Measurements from ENCODE around the gene ERC1.
"Not testable (repeated sequence)": the region's sequence is repeated elsewhere in the genome, so short reads cannot be mapped to it uniquely, and the experiment has no call there.

ERC1 gene

DNA sequence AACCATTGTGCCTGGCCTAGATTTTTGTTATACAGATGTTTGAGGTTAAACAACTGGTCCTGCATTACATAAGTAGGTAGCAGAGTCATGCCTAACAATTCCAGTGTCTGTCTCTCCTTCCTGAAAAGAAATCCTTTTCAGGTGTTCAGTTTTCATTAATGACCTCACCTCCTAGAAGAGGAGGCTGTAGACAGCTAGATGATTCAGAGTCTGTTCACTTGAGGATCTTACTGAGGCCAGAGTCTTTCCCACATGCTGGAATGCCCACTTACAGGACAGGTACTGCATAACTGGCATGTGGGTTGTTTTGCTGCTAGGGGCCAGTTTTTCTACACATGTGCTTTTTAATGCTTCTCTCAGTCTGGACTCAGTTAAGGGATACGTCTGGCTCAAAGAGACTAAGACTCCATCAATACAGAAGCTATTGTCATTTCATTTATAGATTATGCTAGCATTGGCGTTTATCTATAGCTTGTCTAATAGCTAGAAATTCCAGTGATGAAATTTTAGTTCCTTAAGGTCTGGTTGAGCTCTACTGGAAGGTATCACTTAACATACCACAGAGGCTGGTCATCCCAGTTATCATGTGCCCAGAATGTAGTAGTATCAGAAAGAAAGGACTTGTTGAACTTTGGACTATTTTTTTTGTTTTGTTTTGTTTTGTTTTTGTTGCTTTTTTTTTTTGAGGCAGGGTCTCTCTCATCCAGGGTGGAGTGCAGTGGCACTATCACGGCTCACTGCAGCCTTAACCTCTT, 206.4 kb downstream of the ERC1 start:
- peak; percentile 58 for DNase-seq

DNA sequence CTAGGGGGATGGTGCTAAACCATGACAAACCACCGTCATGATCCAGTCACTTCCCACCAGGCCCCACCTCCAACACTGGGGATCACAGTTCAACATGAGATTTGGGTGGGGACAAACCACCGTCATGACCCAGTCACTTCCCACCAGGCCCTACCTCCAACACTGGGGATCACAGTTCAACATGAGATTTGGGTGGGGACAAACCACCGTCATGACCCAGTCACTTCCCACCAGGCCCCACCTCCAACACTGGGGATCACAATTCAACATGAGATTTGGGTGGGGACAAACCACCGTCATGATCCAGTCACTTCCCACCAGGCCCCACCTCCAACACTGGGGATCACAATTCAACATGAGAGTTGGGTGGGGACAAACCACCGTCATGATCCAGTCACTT, 207.8 kb downstream of the ERC1 start:
- not testable (repeated sequence) for DNase-seq

DNA sequence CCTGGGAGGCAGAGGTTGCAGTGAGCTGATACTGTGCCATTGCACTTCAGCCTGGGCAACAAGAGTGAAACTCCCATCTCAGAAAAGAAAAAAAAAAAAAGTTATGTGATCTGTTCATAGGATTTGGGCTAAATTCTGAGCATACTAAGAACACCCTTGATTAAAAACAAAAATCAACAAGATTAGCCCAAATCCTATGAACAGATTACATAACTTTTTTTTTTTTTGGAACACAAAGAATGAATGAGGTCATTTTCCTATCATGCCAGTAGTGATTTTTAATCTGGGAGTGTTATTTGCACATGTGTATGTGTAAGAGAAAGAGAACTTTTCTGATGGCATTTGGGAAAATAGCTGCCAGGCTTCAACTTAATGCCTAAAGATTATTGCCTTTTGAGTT, 208.7 kb downstream of the ERC1 start:
- no peak for DNase-seq

DNA sequence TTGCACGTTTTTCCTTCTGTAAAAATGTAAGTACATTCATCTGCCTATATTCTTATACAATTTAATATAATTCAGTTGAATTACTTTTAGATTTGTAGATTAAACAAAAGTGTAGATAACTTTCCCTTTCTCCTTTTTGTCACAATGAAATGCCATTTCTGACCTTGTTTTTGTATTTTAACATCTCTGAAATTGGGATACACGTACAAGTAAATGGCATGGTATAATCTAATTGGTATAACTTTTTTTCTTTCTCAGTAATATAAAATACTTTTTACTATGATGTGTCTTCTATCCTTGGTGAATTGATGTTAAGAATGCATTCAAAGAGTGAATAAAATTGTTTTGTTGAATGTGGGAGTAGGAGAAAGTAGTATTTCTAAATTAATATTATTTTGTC, 210.0 kb downstream of the ERC1 start:
- no peak for DNase-seq

DNA sequence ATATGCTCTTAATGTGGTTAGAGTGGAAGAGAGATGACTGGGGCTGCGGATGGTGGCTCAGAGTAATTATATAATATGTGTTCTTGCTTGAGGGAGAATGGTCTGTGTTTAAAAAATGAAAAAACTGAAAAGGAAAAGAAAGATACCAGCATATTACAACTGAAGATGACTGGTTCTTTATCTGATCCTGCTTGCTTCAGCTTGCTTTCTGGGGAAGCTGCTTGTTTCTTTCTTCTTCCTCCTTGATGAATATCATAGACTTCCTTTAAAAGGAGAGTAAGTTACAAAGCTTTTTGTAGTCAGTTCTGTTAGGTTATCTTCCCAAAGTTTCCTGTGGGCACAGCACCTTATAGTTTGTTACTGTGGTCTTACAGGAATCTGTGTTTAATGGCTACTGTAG, 210.9 kb downstream of the ERC1 start:
- DNase-seq = no peak

DNA sequence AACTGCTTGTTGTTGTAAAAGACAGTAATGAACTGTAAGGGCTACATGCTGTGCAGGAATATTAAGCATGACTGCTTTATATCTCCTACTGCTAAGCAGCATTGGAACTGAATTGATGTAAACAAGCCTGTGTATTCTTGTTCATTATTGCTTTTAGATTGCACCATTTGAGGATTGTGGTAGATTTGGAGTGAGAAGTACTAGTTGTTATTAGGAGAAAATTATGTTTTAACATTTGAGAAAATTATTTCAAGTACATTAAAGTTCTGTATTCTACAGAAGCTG, 212.7 kb downstream of the ERC1 start:
- DNase-seq = no peak

DNA sequence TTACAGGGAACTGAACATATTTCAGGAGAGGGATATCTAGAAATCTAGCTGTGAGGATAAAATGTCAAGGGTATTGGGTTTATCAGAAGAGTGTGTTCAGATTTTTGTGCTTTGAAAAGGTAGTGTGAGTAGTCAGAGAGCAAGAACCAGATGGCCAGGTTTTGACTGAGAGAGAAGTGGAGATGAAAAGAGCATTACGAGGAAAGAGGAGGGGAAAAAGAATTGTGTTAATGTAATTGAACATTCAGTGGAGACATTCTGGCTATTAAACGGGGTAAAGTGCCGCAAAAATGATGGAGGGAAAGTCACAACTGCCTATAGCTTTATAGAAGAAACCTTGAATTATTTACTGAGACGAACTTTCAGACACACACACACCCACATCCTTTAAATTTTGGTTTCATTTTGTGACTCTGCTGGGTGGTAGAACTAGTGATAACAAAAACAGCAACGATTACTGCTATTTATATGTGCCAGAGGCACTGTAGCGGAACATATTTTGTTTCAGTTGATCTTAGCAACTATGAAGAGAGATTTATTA, 213.6 kb downstream of the ERC1 start:
- DNase-seq = no peak

DNA sequence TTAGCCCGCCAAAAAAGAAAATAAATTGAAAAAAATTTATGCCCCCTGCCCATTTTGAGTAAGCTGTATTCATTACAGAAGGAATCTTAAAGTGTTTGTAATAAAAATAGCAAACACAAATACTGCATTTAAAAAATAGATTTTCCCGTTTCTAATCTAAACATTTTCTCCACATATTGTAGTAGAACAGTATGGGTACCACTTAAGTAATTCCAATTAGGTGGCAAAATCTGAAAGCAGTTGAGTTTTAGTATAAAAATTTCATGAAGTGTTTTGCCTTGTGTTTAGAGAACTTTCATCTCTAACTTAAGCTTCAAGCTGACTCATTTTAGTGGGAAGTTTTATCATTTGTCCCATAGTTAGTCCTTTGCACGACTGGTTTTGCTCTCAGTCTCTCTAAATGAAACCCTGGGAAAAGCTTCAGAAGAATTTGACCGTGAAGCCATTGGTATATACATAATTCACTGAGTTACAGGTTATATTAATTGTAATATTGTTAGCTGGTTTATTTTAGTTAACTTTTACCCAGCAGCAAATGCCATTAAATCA, 214.6 kb downstream of the ERC1 start:
- no peak for DNase-seq

DNA sequence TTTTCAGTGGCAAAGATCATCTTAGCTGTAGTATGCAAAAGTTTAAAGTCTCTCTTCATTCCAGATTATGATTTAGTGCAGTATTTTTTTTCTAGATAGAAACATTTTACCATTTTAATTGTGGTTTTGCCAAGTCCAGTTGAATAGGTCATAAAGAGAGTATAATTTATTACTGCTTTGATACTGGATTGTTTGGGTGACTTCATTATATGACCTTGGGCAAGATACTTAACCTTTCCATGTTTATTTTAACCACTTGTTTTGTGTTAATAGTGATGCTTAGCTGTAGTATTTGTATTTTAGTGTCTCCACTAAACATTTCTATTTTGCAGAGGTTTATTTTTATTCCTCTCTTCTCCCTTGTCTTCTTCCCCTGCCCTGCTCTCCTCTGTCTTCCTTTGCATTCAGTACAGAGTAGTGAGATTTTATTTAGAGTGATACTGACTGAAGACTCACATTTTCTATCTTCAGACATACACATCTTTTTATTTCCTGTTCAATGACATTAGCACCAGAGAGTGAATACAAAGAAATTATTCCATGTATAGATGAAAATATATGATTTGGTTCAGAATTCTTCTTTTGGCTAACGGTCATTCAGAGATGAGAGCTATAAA, 215.2 kb downstream of the ERC1 start:
- no peak for DNase-seq

DNA sequence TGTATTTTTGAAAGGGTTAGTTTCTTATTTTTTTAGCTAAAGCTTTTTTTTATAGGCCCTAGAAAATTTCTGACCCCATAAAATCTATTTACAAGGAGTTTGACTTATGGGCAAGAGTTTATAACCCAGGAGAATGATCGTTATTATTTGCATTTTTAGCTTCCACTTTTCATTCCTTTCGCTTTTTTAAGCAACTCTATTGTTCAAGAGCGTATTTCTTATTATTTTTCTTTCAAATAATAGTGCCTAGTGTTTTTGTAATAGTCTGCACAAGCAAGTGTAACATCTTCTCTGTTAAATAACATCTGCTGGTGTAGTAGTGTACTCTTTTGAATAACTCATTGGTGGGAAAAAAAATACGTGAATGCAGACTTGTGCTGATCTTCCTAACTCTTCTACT, 216.3 kb downstream of the ERC1 start:
- no peak for DNase-seq

DNA sequence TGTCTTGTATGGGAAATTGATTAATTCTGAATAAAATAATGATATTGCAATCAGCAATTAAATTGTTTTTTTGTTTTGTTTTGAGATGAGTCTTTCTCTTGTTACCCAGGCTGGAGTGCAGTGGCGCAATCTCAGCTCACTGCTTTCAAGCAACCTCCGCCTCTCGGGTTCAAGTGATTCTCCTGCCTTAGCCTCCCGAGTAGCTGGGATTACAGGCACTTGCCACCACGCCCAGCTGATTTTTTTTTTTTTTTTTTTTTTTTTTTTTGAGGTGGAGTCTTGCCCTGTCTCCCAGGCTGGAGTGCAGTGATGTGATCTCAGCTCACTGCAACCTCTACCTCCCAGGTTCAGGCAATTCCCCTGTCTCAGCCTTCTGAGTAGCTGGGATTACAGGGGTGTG, 217.7 kb downstream of the ERC1 start:
- not testable (repeated sequence) for DNase-seq

DNA sequence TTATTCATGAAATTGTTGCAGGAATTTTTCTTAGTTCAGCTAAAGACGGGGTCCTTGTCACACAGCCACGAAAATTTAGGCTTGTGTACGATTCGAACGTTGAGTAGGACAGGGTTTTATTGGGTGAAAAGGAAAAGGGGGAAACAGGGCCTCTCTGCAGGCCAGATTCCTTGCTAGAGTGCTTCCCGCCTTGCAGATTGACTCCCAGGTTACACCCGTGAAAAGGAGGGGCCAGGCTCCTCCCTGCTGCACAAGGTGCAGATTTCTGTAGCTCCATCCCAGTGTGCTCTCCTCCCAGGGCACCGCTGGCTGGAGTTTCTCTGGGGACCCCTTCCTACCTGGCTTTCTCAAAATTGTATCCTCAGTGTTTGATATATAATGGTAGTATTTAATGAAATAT, 221.5 kb downstream of the ERC1 start:
- DNase-seq = no peak

DNA sequence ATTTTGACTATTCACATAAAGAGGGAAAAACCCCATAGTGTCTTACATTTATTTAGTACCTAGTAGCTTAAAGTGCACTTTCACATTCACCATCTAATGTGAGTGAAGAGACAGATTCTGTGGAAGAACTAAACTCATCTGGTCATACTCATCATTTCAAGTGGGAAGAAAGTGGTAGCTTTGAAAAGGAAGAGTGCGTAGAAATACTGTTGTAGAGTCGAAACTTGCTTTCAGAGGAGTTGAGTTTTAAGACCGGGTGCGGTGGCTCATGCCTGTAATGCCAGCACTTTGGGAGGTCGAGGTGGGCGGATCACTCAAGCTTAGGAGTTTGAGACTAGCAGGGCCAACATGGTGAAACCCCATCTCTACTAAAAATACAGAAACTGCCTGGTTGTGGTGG, 222.2 kb downstream of the ERC1 start:
- DNase-seq = no peak

DNA sequence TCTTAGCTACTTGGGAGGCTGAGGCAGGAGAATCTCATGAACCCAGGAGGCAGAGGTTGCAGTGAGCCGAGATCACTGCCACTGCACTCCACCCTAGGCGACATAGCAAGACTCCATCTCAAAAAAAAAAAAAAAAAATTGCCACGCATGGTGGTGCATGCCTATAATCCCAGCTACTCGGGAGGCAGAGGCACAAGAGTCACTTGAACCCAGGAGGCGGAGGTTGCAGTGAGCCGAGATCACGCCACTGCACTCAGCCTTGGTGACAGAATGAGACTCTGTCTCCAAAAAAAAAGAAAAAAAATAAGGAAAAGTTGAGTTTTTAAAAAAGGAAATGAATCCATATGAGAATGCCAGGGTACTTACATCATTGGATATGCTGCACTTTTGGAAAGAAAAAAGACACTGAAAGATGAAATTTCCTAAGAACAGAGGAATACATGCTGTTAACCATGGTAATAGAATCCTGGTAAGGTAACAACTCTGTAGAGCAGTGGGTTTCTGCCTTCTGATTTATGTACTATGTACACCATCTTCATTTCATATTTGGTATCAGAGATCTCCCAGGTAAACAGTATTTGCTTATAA, 222.7 kb downstream of the ERC1 start:
- DNase-seq = no peak

DNA sequence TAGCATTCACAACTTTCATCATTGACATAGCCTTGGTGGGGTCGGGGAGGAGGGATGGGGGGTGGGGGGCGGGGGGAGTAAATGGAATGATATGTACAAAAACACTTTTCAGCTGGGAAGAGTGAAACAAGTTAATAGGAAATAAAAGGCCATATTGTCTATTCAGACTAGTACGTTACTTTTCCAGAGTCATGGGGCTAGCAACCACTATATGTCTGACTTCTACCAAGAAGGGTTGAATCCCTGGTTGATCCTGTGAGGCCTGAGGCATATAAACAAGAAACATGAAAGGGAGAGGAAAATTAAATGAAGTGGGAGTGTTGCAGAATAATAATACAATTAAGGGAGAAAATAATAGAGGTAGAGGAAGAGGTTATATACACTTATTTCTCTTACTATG, 225.5 kb downstream of the ERC1 start:
- DNase-seq = no peak

DNA sequence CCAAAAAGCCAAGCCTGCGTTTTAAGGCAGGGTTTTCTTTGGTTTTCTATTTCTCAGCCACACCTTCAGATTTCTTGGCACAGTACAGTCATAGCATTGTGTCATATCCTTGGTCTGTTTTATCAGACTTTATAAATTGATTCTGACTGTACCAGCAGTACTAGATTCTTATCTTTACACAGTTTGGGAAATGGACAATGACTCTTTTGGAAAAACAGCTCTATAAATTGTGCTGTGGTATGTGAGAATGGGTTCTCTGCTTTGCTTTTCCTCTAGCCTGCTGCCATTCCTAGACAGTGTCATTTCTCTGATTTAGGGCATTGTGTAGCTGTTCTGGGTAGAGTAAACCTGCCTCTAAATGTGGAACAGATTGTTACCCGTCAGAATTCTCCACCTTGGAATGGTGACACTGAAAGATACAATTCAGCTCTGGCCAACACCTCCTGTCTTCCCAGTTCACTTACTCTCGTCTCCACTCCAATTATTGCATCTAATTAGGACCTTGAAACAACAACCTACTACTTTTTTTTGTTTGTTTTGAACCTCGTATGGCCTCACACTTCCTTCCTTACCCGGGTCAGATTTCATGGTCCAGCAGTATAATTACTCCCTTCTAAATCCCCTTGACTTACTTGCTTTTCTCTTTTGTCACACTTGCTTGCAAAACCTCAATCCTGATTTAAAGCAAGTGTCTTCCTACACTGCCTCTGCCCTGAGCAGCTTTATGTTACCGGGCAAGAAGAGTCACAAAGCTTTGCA, 226.3 kb downstream of the ERC1 start:
- peak; percentile 54 for DNase-seq

DNA sequence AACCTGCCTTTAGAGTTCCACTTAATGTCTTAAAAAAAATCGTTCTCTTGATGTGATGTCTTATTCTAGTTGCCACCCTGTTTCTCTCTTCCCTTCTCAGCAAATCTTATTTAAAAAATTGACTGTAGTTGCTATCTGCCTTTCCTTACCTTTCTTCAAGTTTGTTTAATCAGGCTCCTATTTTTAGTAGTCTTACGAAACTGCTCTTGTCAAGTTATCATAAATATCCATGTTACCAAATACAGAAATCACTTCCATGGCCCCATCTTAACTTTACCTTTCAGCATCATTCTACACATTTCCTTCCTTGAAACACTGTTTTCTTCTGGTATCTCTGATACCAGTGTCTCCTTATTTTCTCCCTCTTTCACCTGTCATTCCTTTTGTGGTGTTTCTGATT, 227.3 kb downstream of the ERC1 start:
- DNase-seq = no peak

DNA sequence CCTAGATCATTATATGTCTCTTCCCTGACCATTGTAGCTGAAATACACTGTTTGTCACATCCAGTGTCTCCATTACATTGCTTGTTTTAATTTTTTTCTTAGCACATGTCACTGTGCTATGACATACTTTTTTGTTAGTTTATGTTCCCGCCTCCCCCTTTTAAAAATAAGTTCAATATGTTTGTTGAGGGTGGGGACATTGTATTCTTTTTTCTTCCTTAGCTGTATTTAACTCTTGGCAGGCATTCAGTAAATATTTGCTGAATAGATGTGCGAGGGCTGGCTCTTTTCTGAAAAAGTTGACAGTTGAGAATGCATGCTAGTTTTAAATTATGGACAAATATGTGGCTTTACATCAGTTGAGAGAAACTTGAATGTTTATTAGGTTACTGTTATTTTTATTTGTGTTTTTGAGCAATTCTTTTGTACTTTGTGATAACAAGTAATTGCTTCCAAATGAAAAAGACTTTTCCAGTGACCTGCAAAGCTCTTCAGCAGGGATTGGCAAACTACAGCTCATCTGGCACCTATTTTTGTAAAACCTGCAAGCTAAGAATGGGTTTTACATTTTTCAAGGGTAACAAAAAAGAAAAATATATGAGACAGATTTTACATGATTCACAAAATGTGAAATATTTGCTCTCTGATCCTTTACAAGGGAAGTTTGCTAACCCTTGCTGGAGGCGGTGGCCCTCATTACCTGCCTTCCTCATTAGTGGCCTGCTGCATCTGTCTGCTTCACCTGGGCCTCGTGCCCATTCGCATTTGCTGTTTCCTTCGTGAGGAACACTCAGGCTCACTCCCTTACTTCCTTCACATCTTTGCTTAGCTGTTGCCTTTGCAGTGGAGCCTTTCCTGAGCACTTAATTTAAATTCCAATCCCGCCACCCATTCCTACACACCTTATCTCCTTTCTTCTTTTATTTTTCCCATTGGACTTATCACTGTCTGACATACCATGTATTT, 229.4 kb downstream of the ERC1 start:
- DNase-seq = no peak

DNA sequence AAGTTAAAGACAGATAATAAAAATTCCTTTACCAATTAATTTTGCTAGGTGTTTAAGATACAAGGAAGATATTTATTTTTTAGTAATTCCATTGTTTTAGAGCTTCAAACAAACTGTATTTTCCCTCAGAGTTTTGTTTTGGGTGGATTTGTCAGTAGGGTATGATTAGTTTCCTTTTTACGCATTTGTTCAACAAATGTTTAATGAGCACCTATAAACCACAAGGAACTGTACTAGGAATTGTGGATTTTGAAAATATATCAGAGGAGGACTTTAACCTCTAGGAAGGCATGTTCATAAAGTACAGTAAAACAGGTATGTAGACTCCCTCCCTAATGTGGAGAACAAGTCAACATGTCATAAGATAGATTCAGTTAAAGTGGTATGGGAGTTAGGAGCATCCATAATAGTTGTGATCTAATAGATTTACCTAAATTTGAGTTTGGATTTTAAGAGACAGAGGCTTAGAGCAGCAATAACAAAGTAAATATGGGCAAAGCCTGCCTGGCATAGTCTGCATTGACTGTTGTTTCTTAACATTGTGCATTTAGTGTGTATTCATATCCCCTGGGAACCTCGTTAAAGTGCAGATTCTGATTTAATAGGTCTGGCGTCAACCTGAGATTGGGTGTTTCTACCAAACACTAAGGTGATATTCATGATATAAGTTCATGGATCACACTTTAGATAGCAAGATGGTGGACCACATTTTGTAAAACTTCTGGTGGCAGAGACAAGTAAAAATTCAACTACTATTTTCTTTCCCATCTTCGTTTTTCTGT, 232.0 kb downstream of the ERC1 start:
- DNase-seq = no peak

DNA sequence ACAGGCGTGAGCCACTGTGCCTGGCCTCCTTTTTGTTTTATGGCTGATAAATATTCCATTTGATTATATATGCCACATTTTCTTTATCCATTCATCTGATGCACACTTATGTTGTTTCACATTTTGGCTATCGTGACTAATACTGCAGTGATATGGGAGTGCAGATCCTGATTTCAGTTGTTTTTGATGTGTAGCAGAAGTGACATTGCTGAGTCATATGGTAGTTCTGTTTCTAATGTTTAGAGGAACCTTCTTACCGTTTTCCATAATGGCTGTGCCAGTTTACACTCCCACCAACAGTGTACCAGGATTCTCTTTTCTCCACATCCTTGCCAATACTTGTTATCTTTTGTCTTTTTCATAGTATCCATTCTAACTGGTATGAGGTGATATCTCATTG, 235.9 kb downstream of the ERC1 start:
- no peak for DNase-seq

DNA sequence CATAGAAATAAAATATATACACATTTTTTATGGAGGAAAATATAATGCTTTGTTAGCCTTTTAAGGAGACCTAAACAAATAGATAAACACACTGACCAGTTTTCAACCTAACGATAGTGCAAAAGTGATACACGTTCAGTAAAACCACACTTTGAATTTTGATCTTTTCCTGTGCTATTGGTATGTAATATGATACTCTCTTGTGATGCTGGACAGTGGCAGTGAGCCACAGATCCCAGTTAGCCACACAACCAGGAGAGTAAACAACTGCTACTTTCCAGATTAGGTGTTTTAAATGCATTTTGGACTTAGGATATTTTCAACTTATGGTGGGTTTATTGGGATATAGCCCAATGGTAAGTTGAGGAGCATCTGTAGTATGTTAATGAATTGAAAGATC, 243.1 kb downstream of the ERC1 start:
- DNase-seq = peak; percentile 10
